H9 (cell line): ENCODE data around the gene SRP72. TPM values are rescaled to one million over a fixed set of nuclear protein-coding genes. Genes with fewer than 3 reads are reported as not detected.

Experiments used
- DNase-seq: peaks from one replicate; pipeline ENCODE4 v3.0.0-alpha.2; 2017
- H2AFZ ChIP-seq: one replicate; pipeline ENCODE4 v1.6.1; 2013; ENCODE audit warnings: mild to moderate bottlenecking, low read length, control low read depth, moderate library complexity
- H2AK5ac ChIP-seq: 2 replicates; pipeline ENCODE4 v1.6.1; 2013; ENCODE audit warnings: low read length, control low read depth, mixed read lengths; ENCODE audit not compliant: insufficient read length
- H2BK120ac ChIP-seq: one replicate; pipeline ENCODE4 v1.6.1; 2013; ENCODE audit warnings: low read depth, mild to moderate bottlenecking, low read length, control low read depth, inconsistent platforms; ENCODE audit not compliant: poor library complexity, severe bottlenecking
- H2BK12ac ChIP-seq: 2 replicates; pipeline ENCODE4 v1.6.1; 2013; ENCODE audit warnings: low read length, control low read depth, mixed read lengths, low read depth; ENCODE audit not compliant: insufficient read length
- H2BK15ac ChIP-seq: 2 replicates; pipeline ENCODE4 v1.6.1; 2013; ENCODE audit warnings: low read depth, low read length, control low read depth
- H2BK20ac ChIP-seq: one replicate; pipeline ENCODE4 v1.6.1; 2013; ENCODE audit warnings: low read depth, mild to moderate bottlenecking, low read length, control low read depth, inconsistent platforms; ENCODE audit not compliant: poor library complexity, severe bottlenecking
- H2BK5ac ChIP-seq: 2 replicates; pipeline ENCODE4 v1.6.1; 2013; ENCODE audit warnings: low read length, control low read depth, mixed read lengths; ENCODE audit not compliant: insufficient read length
- H3K14ac ChIP-seq: 2 replicates; pipeline ENCODE4 v1.6.1; 2013; ENCODE audit warnings: low read length, control low read depth; ENCODE audit not compliant: insufficient read depth
- H3K18ac ChIP-seq: 2 replicates; pipeline ENCODE4 v1.6.1; 2013; ENCODE audit warnings: low read depth, mild to moderate bottlenecking, mixed read lengths, low read length, control low read depth; ENCODE audit not compliant: insufficient read length
- H3K23ac ChIP-seq: 2 replicates; pipeline ENCODE4 v1.6.1; 2013; ENCODE audit warnings: low read length, control low read depth, mixed read lengths, low read depth; ENCODE audit not compliant: insufficient read length
- H3K23me2 ChIP-seq: 2 replicates; pipeline ENCODE4 v1.6.1; 2013; ENCODE audit warnings: low read depth, mild to moderate bottlenecking, mixed read lengths, low read length, control low read depth; ENCODE audit not compliant: insufficient read length, poor library complexity, severe bottlenecking
- H3K27ac ChIP-seq: 2 replicates; pipeline ENCODE4 v1.5.1; 2013; ENCODE audit warnings: low read length, control low read depth, mixed read lengths, low read depth; ENCODE audit not compliant: insufficient read length
- H3K27me3 ChIP-seq: 2 replicates; pipeline ENCODE4 v1.6.1; 2013; ENCODE audit warnings: low read length, control low read depth, inconsistent platforms; ENCODE audit not compliant: insufficient read depth
- H3K4ac ChIP-seq: 2 replicates; pipeline ENCODE4 v1.6.1; 2013; ENCODE audit warnings: low read depth, mild to moderate bottlenecking, control low read depth, inconsistent platforms, low read length, moderate library complexity
- H3K4me1 ChIP-seq: 2 replicates; pipeline ENCODE4 v1.6.1; 2013; ENCODE audit warnings: low read length, control low read depth, inconsistent platforms; ENCODE audit not compliant: insufficient read depth
- H3K4me2 ChIP-seq: 2 replicates; pipeline ENCODE4 v1.6.1; 2013; ENCODE audit warnings: low read length, control low read depth, mixed read lengths; ENCODE audit not compliant: insufficient read length, insufficient read depth
- H3K56ac ChIP-seq: 2 replicates; pipeline ENCODE4 v1.6.1; 2013; ENCODE audit warnings: low read depth, mild to moderate bottlenecking, mixed read lengths, low read length, control low read depth; ENCODE audit not compliant: insufficient read length
- H3K79me1 ChIP-seq: 2 replicates; pipeline ENCODE4 v1.6.1; 2013; ENCODE audit warnings: low read depth, mild to moderate bottlenecking, moderate library complexity, low read length, control low read depth, inconsistent platforms; ENCODE audit not compliant: insufficient read depth, poor library complexity, severe bottlenecking
- H3K79me2 ChIP-seq: 2 replicates; pipeline ENCODE4 v1.6.1; 2013; ENCODE audit warnings: low read length, control low read depth, inconsistent platforms; ENCODE audit not compliant: insufficient read depth
- H3K9ac ChIP-seq: 2 replicates; pipeline ENCODE4 v1.6.1; 2013; ENCODE audit warnings: low read length, control low read depth, mixed read lengths; ENCODE audit not compliant: insufficient read length; ENCODE audit errors: extremely low read depth
- H3K9me3 ChIP-seq: one replicate; pipeline ENCODE4 v1.6.1; 2013; ENCODE audit warnings: low read depth, low read length, inconsistent platforms; ENCODE audit not compliant: control insufficient read depth
- H3T11ph ChIP-seq: one replicate; pipeline ENCODE4 v1.6.1; 2013; ENCODE audit warnings: mild to moderate bottlenecking, low read length, control low read depth, inconsistent platforms
- H4K20me1 ChIP-seq: one replicate; pipeline ENCODE4 v1.6.1; 2013; ENCODE audit not compliant: control insufficient read depth, insufficient read length, insufficient read depth
- H4K5ac ChIP-seq: 2 replicates; pipeline ENCODE4 v1.6.1; 2013; ENCODE audit warnings: low read depth, mild to moderate bottlenecking, mixed read lengths, low read length, control low read depth; ENCODE audit not compliant: insufficient read length
- H4K8ac ChIP-seq: replicated peaks from 2 replicates; pipeline ENCODE4 v1.6.1; 2013; ENCODE audit warnings: low read length, control low read depth, mixed read lengths, low read depth; ENCODE audit not compliant: insufficient read length
- H4K91ac ChIP-seq: 2 replicates; pipeline ENCODE4 v1.6.1; 2013; ENCODE audit warnings: low read depth, mild to moderate bottlenecking, moderate library complexity, mixed read lengths, low read length, control low read depth; ENCODE audit not compliant: insufficient read length
- H3K27ac Mint-ChIP-seq, 3 experiments: 2 replicates in 2 of 3; 3 replicates in 1 of 3; pipeline ENCODE4 v1.8.0; 2020 to 2021; ENCODE audit warnings: mixed read lengths in 3 of 3, mild to moderate bottlenecking in 1 of 3, moderate library complexity in 1 of 3
- H3K27me3 Mint-ChIP-seq: 2 replicates; pipeline ENCODE4 v1.8.0; 2021; ENCODE audit warnings: low read depth, mild to moderate bottlenecking, moderate library complexity, mixed read lengths
- H3K36me3 Mint-ChIP-seq, 3 experiments: 2 replicates in 2 of 3; 3 replicates in 1 of 3; pipeline ENCODE4 v1.8.0; 2020 to 2021; ENCODE audit warnings: low read depth in 3 of 3, mixed read lengths in 3 of 3; ENCODE audit not compliant: insufficient read depth in 1 of 3
- H3K4me1 Mint-ChIP-seq, 2 experiments: 2 replicates each; pipeline ENCODE4 v1.8.0; 2020; ENCODE audit warnings: mixed read lengths in 2 of 2
- H3K4me3 Mint-ChIP-seq, 2 experiments: 2 replicates in 1 of 2; 3 replicates in 1 of 2; pipeline ENCODE4 v1.8.0; 2020 to 2021; ENCODE audit warnings: mild to moderate bottlenecking in 2 of 2, mixed read lengths in 2 of 2, moderate library complexity in 1 of 2
- H3K9me3 Mint-ChIP-seq, 2 experiments: 2 replicates in 1 of 2; 3 replicates in 1 of 2; pipeline ENCODE4 v1.8.0; 2020; ENCODE audit warnings: mild to moderate bottlenecking in 2 of 2, mixed read lengths in 2 of 2, moderate library complexity in 1 of 2
- CTCF ChIP-seq: fragments of 200-600 bp; sonication (generic); conservative IDR thresholded peaks from 3 replicates; pipeline ENCODE4 v1.8.0; 2021; ENCODE audit warnings: antibody characterized with exemption, mild to moderate bottlenecking
- WGBS: extraction: QIAGEN DNeasy Blood & Tissue Kit; methylation state at CpG from one replicate; pipeline ENCODE4 v1.1.7; 2013; ENCODE audit warnings: missing lambda C conversion rate, low lambda C conversion rate, mixed read lengths; ENCODE audit not compliant: insufficient read length; ENCODE audit errors: extremely low coverage; 5-methylcytosine and 5-hydroxymethylcytosine counted together
- total RNA-seq: library from RNA; stranded (reverse); gene quantifications from 2 replicates; pipeline ENCODE4 v1.2.1, GENCODE V29; 2021

The SRP72 gene
- total RNA-seq, 1 experiment from 2014 or later = 141 TPM

- no peak overlapping the region for H2AK5ac ChIP-seq
- no peak overlapping the region for H4K5ac ChIP-seq
- no peak for DNase-seq
- H2BK12ac ChIP-seq = no peak overlapping the region
- H4K91ac ChIP-seq = no peak overlapping the region
- H3K4me3 Mint-ChIP-seq = no peak overlapping the region
- H2BK15ac ChIP-seq = no peak overlapping the region
- no peaks in the 10 kb centered on the region for H3K27me3 ChIP-seq
- no peak overlapping the region for H3T11ph ChIP-seq
- H3K9ac ChIP-seq = no peak overlapping the region
- H4K8ac ChIP-seq = no peak overlapping the region
- TF ChIP-seq CTCF = no peak
- no peaks in the 10 kb centered on the region for H3K36me3 Mint-ChIP-seq
- H3K56ac ChIP-seq = no peak overlapping the region
- no peaks in the 10 kb centered on the region for H3K79me1 ChIP-seq
- no peak overlapping the region for H3K18ac ChIP-seq
- no peaks in the 10 kb centered on the region for H4K20me1 ChIP-seq
- no peak overlapping the region for H3K14ac ChIP-seq
- H3K9me3 ChIP-seq = no peaks in the 10 kb centered on the region
- H3K4me2 ChIP-seq = no peak overlapping the region
- peaks cover 3% of the 10 kb centered on the region for H3K23me2 ChIP-seq
- H3K9me3 Mint-ChIP-seq = no peaks in the 10 kb centered on the region
- no peak overlapping the region for H3K4ac ChIP-seq
- H2BK120ac ChIP-seq = no peak overlapping the region
- no peak overlapping the region for H3K27ac ChIP-seq
- no peak overlapping the region for H3K27ac Mint-ChIP-seq
- no peak overlapping the region for H2AFZ ChIP-seq
- no CpG with 5 or more reads among the region's 4 CpGs for WGBS
- H3K4me1 ChIP-seq = no peaks in the 10 kb centered on the region
- H3K23ac ChIP-seq = no peak overlapping the region
- H2BK20ac ChIP-seq = peak overlapping the region; percentile 45
- H3K4me1 Mint-ChIP-seq = peaks cover 2 to 5% of the 10 kb centered on the region in 2 experiments; a peak in 3 of 4 replicates
- H3K79me2 ChIP-seq = no peaks in the 10 kb centered on the region
- H2BK5ac ChIP-seq = no peak overlapping the region
- H3K27me3 Mint-ChIP-seq = peaks cover 46% of the 10 kb centered on the region
These were observed 73.4 kb downstream of the SRP72 start for GRCh38 chr4:56540826-56541225.
